Caki2 (cell line): ENCODE data around the gene AFP. TPM values are rescaled to one million over a fixed set of nuclear protein-coding genes. Genes with fewer than 3 reads are reported as not detected.

Source experiments
- DNase-seq: peaks from one replicate; pipeline ENCODE4 v3.0.0-alpha.2; 2015; ENCODE audit warnings: low read depth
- in situ Hi-C: cut with HindIII; loops from 2 replicates; pipeline ENCODE4 v1.10.0; 2016; ENCODE audit warnings: low sequenced_read_pairs, low pct_unique_long_range_greater_than_20kb, mixed read lengths
- total RNA-seq: library from RNA; depleted of rRNA; stranded (reverse); fragments of >200 nt; shearing (Covaris generic); gene quantifications from 2 replicates; pipeline ENCODE4 v1.2.3, GENCODE V29; 2014; ENCODE audit warnings: low replicate concordance

The AFP gene
- total RNA-seq, 1 experiment from 2014 or later = 5.4 TPM

DNA sequence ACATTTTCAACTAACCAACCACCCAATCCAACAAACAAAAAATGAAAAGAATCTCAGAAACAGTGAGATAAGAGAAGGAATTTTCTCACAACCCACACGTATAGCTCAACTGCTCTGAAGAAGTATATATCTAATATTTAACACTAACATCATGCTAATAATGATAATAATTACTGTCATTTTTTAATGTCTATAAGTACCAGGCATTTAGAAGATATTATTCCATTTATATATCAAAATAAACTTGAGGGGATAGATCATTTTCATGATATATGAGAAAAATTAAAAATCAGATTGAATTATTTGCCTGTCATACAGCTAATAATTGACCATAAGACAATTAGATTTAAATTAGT, 4.2 kb upstream of the AFP start:
- in situ Hi-C loops = no loop called here

DNA sequence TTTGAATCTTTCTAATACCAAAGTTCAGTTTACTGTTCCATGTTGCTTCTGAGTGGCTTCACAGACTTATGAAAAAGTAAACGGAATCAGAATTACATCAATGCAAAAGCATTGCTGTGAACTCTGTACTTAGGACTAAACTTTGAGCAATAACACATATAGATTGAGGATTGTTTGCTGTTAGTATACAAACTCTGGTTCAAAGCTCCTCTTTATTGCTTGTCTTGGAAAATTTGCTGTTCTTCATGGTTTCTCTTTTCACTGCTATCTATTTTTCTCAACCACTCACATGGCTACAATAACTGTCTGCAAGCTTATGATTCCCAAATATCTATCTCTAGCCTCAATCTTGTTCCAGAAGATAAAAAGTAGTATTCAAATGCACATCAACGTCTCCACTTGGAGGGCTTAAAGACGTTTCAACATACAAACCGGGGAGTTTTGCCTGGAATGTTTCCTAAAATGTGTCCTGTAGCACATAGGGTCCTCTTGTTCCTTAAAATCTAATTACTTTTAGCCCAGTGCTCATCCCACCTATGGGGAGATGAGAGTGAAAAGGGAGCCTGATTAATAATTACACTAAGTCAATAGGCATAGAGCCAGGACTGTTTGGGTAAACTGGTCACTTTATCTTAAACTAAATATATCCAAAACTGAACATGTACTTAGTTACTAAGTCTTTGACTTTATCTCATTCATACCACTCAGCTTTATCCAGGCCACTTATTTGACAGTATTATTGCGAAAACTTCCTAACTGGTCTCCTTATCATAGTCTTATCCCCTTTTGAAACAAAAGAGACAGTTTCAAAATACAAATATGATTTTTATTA, 3.6 kb upstream of the AFP start:
- in situ Hi-C loops = no loop called here
- DNase-seq = no peak

More for the DNA sequence above, 4.2 kb upstream of the AFP start:
- no peak for DNase-seq

DNA sequence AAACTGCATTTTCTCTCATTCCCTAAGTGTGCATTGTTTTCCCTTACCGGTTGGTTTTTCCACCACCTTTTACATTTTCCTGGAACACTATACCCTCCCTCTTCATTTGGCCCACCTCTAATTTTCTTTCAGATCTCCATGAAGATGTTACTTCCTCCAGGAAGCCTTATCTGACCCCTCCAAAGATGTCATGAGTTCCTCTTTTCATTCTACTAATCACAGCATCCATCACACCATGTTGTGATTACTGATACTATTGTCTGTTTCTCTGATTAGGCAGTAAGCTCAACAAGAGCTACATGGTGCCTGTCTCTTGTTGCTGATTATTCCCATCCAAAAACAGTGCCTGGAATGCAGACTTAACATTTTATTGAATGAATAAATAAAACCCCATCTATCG, 2.9 kb upstream of the AFP start:
- in situ Hi-C loops = no loop called here
- no peak for DNase-seq

DNA sequence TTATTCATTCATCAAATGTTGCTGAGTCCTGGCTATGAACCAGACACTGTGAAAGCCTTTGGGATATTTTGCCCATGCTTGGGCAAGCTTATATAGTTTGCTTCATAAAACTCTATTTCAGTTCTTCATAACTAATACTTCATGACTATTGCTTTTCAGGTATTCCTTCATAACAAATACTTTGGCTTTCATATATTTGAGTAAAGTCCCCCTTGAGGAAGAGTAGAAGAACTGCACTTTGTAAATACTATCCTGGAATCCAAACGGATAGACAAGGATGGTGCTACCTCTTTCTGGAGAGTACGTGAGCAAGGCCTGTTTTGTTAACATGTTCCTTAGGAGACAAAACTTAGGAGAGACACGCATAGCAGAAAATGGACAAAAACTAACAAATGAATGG, 1.7 kb upstream of the AFP start:
- no peak for DNase-seq
- in situ Hi-C loops = no loop called here

DNA sequence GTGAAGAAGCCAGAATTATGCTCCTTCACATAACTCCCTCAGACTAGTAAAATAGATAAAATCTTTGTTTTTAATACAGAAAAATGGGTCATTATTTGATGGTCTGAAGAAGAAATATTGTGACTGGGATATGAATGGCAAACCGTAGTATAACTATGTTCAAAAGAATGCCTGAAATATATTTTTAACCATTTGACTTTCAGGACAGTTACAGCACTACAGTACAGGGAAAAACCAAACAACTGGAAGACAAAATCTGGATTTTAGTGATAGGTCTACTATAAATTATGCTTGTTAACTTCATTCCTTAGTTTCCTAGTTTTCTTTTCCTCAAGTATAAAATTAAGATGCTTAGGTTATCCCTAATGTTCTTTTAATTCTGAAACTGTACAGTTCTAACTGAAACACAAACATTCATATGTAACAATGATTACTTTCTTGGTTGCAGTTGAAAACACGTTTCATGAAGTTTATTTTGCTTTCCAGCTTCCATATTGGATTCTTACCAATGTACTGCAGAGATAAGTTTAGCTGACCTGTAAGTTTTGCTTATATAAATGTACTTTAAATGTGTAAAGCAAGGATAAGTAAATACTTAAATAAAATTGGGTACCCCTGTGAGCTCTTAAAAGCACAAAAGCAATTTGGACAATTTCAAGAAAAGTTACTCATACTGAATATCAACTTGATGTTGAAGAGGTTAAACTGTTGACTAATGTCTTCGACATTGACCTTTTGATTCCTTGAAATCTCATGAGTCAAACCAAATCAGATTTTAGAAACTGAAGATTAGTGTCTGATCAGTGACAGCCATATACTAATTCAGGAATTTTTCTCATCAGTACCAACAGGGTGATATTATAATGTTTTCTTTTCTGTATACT, 895 bp downstream of the AFP start:
- in situ Hi-C loops = no loop called here
- no peak for DNase-seq

DNA sequence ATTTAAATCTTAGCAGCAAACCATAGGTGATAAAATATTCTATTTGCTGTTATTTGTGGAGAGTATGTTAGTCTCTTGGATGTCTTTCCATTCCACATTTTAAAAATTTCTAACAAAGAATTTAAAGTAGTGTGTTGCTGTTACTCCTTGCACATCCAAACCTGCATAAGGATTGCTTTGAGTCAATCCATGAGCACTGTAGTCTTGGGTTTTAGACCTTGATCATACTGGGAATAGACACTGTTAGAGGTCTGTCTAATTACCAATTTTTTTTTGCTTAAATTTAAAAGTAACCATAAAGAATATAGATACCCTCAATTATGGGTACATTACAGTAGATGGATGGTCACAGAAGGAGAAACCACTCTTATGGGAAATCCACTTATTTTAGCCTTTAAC, 1.5 kb downstream of the AFP start:
- in situ Hi-C loops = no loop called here
- no peak for DNase-seq

DNA sequence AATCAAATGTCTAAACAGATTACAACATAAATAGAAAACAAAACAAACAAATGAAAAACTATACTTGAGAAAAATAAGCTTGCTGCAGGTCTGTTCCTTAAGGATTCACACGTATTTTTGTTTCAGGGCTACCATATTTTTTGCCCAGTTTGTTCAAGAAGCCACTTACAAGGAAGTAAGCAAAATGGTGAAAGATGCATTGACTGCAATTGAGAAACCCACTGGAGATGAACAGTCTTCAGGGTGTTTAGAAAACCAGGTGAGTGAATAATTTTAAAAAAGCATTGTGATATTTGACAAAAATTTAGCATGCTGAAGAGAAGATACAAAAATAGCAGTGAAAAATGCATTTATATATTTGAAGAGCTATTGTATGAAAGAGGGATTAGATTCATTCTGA, 2.0 kb downstream of the AFP start:
- DNase-seq = no peak
- in situ Hi-C loops = no loop called here

DNA sequence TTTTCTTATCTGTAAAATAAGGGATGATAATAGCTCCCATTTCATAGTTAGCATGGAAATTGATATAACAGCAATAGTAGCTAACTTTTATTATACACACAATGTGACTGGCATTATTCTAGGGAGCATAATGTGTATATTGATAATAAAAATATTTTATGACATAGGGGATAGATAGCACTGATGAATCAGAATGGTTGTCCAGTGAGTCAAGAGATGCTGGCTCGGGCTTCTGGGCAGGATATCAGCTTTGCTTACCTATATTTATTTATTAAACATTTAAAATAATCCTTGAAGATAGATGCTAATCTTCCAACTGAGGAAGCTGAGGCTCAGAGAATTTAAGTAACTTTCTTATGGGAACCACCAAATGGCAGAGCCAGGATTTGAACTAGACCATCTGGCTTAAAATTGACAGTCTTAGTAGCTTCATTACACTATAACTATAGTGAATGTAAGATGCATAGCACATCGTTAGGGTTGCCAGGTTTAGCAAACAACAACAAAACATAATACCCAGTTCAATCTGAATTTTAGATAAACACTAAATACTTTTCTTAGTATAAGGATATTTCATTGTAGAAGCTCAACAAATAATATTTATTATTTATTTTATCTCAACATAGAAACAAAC, 2.7 kb downstream of the AFP start:
- in situ Hi-C loops = no loop called here

DNA sequence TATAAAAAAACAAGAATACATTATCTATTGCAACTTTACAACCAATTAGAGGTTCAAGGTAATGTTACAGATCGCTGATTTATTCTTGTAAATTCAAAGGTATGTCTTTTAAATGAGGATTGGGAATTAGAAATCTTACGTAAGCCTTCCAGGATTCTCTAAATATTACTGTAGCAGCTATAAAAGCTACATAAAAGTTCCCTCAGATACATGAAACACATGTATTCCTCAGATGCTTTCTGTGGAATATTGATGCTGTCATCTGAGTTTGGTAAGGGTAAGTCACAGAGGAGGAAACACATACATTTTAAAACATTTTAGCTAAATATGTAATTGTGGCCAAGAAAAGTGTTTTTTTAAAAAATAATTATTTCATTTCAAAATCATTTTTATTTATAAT, 3.4 kb downstream of the AFP start:
- no peak for DNase-seq
- in situ Hi-C loops = no loop called here

More for the DNA sequence above, 2.7 kb downstream of the AFP start:
- DNase-seq = no peak

DNA sequence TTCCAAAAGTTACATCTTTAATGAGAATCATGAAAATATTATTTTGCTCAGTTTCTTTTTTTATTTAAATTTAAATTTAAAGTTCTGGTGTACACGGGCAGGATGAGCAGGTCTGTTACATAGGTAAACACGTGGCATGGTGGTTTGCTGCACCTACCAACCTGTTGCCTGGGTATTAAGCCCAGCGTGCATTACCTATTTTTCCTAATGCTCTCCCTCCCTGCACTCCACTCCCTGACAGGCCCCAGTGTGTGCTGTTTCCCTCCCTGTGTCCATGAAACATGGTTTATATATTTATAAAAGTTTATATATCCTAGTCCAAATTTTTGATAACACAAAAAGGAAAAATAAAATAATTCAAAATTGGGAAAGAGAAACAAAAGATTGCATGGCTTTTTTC, 4.0 kb downstream of the AFP start:
- in situ Hi-C loops = no loop called here
- no peak for DNase-seq

DNA sequence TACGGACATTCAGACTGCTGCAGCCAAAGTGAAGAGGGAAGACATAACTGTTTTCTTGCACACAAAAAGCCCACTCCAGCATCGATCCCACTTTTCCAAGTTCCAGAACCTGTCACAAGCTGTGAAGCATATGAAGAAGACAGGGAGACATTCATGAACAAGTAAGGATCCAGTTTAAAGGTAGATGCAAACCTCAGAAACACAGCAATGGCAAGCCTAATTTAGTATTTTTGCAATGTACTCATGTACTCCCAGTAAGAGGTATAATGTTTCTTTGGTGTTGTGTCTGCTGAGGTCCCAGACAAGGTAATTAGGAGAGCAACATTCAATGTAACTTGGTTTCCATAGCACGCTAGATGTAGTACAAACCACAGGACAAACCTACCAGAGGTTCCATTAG, 4.6 kb downstream of the AFP start:
- no peak for DNase-seq
- in situ Hi-C loops = no loop called here

DNA sequence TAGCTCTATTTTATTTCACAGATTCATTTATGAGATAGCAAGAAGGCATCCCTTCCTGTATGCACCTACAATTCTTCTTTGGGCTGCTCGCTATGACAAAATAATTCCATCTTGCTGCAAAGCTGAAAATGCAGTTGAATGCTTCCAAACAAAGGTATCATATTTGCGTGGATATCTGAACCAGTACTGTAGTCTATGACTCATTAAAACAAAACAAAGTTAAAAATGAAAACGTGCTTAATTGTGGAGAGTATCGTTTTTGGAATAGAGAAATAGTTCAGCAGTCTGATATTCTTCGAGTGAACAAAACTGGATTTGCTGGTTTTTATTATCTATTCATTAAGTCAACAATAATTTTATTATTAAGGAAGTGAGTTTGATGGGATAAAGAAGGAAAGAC, 6.3 kb downstream of the AFP start:
- no peak for DNase-seq
- in situ Hi-C loops = no loop called here

DNA sequence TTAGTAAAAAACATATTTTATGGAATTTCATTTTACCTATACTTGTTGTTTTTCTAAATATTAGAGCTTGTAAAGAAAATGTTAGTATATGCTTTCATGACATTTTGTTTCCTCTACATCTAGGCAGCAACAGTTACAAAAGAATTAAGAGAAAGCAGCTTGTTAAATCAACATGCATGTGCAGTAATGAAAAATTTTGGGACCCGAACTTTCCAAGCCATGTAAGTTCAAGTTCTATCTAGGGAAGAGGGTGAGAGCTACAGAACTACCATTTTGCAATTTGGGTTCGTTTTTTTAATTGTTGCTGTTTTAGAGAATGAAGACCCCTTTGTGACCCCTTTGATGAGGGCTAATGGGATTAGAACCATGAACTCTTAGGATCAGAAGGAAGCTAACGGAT, 7.2 kb downstream of the AFP start:
- DNase-seq = no peak
- in situ Hi-C loops = no loop called here

DNA sequence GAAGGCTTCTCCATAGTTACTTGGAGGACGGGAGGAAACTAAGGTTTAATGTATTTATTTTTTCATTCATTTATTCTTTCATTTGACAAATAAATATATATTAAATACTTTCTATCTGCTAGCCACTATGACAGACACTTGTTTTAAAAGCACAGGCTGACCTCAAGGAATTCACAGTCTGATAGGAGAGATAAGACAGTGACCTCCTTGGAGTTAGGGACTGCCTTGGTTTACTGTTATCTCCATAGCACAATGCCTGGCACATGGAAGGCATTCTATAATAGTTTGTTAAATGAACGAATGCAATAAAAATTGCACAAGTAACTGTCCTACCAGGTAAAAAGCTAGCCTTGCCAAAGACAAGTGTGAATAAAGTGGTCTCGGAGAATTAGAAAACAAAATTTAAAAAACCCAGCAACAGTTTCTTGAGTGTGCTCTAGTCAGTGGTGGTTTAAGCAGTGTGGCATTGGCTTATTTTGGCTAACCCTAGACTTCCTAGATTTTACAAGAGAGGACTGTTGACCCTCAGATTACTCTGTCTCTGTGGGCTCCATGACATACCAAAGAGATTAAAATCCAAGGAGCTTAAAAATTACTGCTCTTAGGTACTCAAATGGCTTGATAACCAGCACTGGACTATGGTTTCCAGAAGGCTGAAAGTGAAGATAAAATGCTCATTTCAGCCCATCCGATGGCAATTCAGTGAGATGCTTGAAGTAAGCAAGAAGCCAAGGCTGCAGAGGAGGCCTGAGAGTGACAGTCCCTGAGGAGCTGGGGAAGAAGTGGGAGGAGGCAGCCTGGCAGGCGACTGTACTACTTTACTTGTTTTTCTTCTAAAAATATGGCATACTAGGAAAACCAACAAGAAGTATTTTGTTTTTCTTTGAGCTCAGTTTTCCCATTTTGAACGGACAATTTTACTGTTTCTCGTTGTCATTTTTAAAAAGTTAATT, 9.6 kb downstream of the AFP start:
- in situ Hi-C loops = no loop called here
- no peak for DNase-seq

DNA sequence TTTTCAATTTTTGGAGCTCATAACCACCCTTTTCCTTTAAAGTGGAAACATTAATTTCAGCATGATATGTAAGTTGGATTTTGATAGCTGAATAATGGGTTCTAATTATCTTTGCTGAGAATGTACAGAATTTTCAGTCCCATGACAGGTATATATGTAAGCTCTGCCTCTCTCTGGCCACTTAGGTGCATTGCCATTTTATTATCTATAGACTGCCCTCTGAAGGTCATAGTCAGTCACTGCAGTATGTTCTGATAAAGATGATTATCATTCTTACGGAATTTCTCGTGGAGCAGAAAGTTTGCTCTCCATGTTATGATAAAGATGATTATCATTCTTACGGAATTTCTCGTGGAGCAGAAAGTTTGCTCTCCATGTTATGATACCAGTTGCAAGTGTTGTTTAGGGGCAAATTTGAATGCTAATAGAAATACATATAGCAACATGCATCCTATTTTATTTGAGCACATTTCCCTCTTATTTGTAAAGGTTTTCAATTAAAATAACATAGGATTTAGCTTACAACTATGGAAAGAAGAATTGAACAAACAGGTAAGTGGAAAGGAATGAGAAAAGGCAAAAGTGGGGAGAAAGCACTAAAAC, 10.4 kb downstream of the AFP start:
- DNase-seq = peak; percentile 28
- in situ Hi-C loops = no loop called here

DNA sequence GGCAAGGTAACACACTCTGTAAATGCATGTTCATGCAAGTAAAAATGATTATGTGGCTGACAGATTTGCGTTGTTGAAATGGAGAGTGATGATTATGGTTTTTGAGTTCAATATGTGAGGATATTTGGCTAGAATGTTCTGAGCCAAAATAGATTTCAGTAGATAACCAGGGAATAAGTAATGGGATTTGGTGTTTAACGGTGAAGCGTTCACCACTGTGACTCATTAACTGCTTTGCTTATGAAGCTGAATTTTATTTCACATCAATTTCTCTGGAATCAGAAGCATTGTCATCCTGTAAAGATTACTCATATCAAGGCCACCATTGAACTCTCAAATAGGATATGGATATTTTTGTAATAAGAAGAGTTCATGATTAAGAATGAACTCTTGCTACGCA, 11.7 kb downstream of the AFP start:
- in situ Hi-C loops = no loop called here
- DNase-seq = no peak

DNA sequence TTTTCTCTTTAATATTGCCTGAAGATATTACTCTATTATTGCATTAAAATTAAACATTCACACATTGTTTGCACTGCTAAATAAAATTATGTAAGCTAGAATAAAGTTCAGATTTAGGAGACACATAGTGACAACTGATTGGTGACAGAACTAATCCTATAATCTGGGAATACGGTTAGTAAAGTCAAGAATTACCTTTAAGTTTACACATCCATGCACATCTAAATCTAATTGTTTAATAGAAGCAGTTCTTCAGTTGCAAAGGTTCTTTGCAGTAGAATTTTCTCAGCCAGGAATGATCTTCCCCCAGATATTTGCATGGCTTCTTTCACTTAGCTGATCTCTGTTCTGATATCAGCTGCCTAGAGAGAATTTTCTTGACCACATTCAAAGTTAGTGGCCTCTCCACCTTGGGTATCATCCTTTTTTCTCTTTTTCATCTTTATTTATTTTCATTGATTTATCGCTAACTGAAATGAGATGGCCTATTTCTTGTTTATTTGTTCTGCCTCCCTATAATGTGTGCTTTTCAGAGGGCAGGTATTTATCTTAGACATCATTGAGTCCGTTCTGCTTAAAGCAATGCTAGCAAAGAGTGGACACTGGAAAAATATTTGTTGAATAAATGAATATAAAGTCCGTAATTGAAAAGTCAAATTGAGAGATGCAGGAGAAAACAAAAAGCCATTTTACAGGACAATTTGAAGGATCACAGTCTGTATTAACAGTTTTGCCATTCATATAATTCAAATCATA, 12.6 kb downstream of the AFP start:
- no peak for DNase-seq
- in situ Hi-C loops = no loop called here
